Bone marrow (tissue), 2 donors: Measurements from ENCODE around the gene CLDN18.

ENCODE experiments used
- DNase-seq, 2 donors: peaks; one replicate each; lab custom pipeline; 2025; lab: John Stamatoyannopoulos, UW

Gene CLDN18

DNA sequence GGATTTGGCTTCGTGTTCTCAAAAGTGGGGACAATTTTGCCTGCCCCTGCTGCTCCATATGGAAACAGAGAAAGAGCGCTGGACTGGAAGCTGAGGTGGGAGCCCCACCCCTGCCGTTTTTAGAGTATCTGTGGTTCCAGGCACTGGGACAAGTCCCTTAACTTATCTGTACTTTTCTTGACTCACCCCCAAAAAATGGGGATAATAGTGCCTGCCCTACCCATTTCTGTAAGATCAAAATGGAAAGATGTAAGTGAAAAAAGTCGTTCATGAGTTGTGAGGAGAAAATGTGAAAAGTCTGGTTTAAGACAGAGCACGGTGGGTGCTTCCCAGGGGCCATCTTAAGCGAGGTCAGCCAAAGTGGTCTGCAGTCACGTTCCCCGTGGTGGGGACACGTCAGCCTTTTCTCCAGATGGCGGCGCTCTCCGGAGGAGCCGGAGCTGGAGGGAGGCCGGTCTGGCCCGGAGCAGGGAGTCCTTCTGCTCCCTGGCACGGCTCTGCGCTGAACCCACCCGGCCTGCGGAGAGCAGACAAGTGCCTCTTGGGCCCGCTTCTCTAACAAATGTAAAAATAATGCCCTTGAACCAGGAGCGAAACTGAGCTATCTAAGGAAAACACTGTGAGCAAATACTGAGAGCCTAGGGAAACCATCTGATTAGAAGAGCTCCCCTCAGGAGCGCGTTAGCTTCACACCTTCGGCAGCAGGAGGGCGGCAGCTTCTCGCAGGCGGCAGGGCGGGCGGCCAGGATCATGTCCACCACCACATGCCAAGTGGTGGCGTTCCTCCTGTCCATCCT lies at the start of gene CLDN18:
Gene CLDN18 (plus strand): TSS at position 690 of the 797 bp plus-strand sequence. CDS start 61 bp downstream, at position 751.
- DNase-seq = no peak

DNA sequence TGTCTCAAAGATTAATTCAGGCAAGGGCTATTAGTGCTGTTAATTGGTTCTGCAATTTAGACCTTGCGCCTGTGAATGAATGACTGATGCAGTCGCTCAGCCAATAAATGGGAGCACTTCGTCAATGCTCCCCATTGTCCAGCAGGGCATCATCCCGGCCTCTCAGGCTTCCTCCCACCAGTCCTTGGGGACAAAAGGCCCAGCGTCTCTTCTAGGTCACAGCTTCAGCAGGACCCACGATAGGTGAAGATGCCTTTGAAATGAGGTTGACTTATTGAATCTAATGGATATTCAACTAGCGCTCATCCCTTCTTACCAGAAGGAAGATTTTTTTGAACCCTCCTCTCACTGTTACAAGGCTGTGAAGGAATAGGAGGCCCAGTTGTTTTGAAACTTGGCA lies 47.7 kb upstream of the CLDN18 start:
- DNase-seq = no peak

DNA sequence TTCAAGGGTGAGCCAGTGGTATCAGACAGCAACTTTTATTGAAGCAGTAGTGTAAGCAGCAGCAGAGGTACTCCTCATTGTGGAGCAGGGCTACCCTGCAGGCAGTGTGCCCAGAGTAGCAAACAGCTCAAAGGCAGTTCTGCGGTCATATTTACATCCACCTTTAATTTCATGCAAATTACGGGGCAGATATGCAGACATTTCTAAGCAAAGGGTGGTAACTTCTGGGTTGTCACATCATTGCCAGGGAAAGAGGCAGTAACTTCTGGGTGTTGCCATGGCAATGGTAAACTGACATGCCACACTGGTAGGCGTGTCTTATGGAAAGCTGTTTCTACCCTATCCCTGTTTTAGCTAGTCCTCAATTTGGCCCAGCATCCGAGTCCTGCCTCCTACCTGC lies 46.5 kb upstream of the CLDN18 start:
- DNase-seq = no peak

DNA sequence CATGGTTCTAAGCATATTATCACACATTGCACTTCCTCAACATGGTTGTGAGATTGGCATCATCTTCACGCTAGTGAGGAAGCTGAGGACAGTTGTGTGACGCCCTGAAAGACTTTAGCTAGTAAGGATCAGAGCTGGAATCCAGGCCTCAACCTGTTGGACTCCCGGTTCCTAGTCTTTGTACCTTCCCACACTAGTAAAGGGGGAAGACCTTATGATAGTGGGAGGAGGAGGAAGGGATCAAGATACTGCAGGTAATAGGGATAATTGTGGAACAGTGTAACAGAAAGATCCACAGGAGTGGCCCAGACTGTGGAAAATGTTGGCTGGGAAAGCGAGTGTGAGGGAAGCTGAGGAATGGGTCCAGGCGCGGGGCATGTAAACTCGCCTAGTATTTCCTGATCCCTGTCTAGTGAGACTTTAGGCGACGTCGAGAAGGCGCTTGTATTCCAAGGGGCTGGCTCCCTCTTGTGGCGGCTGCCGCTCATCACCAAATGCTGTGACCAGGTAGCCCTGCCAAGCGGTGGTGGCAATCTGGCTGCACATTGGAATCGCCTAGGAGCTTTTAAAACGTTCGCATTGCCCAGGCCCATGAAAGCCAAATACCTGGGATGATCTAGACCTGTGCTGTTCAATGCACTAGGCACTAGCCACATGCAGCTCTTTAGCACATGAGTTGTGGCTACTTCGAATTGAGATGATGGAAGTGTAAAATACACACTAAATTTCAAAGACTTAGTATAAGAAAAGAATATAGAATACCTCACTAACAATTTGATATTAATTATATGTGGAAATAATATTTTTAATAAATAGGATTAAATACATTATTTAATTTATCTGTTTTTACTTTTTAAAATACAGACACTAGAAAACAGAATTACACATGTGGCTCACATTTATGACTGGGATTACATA lies 38.8 kb upstream of the CLDN18 start:
- peak in 1 of 2 donors; percentile 5 for DNase-seq

DNA sequence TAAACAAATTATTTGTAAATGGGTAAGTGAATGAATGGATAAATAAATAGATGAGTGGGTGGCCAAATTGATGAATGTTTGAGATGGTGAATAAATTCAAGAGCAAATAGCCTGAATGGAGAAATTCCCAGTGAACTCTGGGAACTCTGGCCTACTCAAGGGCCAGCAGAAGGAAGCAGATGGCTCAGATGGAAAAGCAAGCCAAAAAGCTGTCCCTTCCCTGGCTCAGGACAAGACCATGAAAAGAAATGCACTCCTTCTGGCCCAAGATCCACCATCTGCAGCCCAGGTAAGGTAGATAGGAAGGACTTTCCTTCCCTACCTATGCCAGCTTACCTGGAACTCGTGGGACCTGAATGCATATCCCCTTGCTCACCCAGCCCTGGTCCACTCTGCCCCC lies 37.6 kb upstream of the CLDN18 start:
- DNase-seq = no peak

DNA sequence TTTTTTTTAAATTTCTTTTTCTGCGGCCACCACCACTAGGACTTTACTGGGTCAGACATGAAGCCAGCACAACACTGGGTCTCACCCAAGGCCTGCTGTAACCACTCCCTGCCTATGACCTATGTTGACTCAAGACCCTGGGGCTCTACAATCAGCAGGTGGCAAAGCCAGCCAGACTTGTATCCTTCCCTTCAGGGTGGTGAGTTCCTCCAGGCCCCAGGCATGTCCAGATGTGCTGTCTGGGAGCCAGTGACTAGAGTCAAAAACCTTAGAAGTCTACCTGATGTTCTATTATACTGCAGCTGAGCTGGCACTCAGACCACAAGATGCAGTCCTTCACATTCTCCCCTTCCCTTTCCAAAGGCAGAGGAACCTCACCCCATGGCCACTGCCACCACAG lies 31.6 kb upstream of the CLDN18 start:
- DNase-seq = no peak

DNA sequence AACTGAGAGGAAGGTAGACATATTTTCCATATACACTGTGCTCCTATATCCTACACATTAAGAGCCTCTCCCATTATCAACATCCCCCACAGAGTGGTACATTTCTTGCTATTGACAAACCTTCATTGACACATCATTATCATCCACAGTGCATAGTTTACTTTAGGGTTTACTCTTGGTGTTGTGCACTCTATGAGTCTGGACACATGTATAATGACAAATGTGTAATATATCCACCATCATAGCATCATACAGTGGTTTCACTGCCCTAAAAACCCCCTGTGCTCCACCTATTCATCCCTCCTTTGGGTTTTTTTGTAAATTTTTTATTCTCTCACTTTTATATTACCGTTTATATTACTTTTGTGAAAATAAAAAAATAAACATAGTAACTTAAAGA lies 22.2 kb upstream of the CLDN18 start:
- DNase-seq = no peak

DNA sequence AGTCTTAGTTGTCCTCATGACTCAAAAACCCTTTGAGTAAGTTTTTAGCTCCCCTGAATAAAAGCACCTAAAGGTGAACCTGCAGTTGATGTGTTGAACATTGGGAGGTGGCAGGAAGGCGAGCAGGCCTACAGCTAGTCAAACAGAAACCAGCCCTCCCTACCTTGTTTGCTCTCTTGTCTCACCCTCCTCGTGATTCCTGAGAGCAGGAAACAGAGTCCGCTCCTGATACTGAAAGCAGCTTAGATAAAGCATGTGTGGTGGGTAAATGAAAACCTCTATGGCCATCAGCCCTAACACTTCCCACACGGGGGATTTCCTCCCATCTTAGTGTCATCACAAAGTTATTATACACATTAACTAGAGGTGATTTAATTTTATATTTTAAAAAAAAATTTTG lies 21.8 kb upstream of the CLDN18 start:
- no peak for DNase-seq

DNA sequence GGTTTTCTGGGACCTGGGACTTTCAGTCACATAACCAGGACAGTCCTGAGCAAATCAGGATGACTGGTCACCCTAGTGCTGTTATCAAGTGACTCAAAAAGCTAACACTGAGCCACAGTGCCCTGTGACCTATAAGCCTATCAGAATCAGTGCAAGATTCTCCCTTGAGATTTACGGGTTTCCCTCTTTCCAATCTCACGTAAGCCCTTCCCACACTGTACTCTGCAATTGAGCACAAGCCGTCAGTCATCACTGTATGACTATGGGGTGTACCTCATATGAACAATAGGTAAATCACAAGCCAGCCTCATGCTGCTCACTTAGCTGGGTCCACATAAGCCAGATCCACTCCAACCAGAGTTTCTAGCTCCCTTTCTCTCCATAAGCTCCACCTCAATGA lies 21.0 kb upstream of the CLDN18 start:
- DNase-seq = no peak

DNA sequence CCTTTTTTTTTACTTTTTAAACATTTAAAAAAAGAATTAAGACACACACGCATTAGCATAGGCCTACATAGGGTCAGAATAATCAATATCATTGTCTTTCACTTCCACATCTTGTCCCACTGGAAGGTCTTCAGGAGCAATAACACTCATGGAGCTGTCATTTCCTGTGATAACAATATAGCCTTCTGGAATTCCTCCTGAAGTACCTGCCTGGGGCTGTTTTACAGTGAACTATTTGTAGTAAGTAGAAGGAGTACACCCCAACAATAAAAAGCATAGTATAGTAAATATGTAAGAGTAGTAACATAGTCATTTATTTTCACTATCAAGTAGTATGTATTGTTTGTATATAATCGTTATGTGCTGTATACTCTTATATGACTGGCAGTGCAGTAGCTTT lies 19.5 kb upstream of the CLDN18 start:
- no peak for DNase-seq

DNA sequence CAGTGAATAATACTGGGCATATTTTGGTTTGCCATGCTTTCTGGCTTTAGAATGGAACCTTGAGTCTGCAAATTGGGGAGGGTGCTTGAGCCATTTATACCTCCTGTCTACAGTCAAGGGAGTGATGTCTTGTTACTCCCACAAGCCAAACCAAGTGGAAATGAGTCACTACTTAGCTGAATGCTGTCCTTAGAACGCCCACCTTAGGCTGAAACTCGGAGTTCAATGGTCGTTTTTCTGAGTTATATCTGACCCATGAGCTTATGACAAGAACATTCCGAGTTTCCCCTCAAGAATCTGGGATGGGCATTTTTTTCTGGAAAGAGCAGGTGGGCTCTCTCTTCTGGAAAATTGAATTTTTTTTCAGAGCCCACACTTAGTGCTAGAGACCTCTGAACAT lies 17.4 kb upstream of the CLDN18 start:
- DNase-seq = no peak

DNA sequence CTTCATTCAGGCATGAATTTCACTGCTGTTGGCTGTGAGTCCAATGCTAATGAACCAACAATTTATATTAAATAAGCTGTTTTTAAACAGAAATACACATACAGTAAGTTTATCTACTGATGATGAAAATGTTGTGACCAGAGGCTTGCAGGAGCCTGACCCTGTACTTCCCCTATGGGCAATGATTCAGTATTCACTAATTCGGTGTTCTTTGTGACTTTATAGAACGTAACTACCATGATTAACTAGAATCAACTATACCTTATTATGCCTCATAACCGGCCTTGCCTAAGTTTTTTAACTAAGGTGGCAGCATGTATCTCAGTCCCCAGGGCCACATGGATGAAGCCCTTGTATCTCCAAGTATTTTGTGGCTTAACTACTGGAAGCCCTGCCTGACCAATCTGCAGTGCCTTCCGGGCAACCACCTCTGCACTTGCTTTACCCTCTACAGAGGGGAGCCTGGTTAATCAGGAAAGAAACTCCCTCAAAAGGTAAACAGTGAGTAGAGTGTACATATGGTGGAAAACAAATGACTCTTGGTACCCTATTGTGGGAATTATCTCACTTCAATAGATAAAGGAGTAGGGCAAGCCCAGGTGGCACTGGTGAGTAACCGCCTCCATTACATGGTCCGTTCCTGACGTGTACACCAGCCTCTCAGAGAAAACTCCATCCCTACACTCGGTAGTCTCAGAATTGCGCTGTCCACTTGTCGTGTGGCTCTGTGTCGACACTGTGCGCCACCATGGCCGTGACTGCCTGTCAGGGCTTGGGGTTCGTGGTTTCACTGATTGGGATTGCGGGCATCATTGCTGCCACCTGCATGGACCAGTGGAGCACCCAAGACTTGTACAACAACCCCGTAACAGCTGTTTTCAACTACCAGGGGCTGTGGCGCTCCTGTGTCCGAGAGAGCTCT lies 11.6 kb upstream of the CLDN18 start:
- no peak for DNase-seq

DNA sequence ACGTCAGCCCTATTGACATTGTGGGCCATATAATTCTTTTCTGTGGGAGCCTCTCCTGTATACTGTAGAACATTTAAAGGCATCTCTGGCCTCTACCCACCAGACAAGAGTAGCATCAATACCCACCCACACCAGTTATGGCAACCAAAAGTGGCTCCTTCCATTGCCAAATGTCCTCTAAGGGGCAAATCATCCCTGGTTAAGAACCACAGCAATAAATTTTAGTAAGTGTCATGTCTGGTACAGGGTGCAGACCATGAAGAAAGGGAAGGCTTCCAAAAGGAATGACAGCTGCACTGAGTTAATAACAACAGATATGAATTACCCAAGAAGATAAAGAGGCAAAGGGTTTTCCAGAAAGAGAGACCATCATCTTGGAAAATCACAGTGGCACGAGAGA lies 6.9 kb upstream of the CLDN18 start:
- no peak for DNase-seq

DNA sequence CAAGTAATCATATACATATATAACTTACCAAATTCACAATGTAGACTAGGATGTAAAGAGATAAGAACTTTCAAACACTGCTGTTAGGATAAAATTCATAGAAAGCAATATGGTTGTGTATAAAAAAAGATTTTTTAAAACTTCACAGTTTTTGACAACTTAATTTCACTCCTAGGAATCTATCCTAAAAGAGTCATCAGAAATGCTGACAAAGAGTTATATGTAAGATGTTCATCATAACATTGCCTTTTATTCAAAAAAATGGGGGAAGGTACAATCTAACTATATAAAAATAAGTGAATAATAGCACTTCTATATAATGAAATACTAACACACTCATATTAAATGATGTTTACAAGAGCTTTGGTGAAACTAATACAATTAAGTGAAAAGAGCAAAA lies 4.3 kb upstream of the CLDN18 start:
- no peak for DNase-seq

DNA sequence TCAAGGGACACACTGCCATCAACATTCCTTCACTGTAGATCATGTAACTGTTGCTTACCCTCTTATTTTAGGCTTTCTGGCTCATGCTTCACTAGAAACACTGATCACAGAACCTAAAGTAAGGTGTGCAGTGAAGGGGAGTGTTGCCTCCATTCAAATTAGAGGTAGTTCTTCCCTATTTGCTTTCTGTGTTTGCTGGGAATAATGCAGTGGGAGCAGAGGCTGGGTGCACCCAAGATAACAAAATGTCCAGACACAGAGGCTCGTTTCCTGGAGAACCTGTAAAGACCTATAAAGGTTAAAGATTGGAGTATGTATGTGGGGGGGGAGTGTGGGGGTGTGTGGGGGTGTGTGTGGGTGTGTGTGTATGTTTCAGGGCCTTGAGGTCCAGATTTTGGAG lies 2.1 kb upstream of the CLDN18 start:
- no peak for DNase-seq

DNA sequence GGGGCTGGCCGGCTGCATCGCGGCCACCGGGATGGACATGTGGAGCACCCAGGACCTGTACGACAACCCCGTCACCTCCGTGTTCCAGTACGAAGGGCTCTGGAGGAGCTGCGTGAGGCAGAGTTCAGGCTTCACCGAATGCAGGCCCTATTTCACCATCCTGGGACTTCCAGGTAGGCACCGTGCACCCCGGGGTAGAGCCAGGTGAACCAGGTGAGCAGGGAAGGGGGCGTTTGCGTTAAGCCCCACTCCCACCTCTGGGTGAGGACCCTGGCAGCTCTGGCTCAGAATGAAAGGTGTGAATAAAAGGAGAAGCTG lies 267 bp downstream of the CLDN18 start:
- DNase-seq = no peak

DNA sequence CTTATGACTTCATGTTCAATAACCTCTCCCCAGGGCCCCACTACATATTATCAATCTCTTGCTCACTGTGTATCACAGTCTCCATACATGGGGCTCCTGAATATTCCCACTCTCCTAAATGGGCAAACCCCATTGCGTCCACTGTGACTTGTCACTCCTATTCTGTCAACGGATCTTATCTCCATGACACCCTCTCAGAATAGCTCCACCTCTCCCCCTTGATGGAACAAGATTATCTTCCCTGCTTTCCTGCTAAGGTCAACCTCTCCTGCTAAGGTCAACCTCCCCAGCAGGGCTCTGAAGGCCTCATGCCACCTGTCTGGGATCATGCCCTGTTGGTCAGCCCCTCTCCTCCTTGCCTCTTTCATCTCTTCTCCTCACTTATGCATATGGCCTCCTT lies 1.8 kb downstream of the CLDN18 start:
- DNase-seq = no peak

DNA sequence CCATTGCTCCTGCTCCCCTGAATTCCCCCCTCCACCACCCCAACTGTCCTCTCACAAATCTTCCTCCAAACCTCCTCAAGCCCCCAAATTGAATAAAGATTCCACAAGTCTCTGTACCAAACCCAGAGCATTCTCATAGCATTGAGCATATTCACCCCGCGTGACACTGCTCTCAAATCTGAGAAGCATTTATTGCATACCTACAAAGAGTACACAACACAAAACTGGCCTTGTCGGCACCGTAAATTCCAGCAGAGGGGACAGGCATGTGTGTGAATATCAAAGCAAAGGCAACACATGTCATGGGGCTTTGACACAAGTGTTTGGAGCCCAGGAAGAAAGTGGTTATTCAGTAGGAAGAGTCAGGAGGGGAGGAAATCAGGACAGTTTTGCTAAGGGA lies 2.6 kb downstream of the CLDN18 start:
- DNase-seq = no peak

DNA sequence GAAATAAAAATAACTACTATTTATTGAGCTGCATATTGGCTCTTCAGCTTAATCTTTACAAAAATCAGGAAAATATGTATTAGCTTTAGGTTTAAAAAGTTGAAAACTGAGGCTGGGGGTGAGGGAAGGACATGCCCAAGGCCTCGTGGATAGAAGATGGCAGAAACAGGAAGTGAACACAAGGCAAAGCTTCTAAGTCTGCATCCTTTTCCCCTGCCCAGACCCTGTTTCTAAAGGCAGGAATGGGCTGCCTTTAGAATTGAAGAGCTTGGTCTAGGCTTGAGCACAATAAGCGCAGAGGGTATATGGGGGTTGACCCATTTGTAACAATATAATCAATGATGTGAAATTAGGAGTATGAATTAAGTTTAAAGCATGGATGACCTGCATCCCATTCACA lies 6.1 kb downstream of the CLDN18 start:
- DNase-seq = no peak

DNA sequence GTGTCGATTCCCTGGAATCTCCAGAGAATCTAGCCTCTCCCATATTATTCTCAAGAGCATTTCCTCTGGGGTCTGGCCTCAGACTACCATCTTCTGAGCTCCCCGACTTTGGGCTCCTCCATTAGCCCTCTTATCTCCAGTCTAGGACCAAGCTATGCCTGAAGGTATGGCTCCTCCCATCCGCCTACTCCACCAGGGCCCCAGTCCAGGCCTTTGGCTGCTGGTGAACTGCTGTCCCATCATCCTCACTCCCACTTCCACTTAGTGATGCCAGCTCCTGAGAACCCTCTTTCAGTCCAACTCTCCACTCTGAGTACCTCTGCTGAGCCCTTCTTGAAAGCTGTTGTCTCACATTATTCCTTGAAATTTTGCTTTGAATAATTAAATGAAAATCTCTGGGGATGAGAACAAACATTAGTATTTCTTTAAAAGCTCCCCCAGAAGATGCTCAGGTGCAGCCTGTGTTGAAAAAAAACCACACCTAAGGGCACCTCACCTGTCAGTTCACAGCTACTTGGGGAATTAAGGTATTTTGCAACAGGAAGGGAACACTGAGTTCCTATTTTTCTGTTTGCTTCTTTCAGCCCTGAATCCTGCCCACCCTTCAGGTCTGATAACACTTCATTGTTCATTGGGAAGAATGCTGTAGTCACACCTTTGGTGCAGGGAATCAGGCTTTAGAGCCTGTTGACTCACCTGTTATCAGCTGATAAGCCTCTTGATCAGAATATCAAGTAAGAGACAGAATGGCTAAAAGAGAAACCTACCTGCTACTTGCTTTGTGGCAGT lies 9.5 kb downstream of the CLDN18 start:
- no peak for DNase-seq

DNA sequence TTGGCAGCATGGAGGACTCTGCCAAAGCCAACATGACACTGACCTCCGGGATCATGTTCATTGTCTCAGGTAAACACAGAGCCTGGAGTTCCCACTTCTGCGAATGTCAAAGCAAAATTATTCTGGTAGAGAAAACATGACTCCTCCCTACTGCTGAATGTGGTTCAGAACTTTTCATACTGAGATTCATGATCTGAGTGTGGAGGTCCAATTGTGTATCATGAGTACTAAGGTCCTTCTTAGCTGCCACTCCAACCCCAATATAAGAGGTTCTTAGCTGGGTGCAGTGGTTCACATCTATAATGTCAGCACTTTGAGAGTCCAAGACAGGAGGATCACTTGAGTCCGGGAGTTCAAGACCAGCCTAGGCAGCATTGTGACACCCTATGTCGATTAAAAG lies 13.8 kb downstream of the CLDN18 start:
- no peak for DNase-seq

DNA sequence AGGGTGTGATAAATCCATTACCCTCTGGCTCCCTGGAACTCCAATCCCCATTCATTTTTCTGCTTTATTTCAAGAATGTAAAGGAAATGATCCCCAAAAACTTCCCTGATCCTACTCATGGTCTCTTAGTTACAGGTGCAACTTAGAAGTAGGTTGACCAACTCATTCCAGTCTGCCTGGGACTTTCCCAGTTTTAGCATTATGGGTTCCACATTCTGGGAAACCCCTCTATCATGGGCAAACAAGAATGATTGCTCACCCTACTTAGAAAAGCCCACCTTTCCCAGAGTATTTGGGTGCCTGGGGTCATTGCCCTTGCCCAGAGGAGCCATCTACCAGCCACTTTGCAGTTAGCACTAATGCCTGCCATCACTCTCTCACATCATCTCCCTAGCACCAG lies 15.6 kb downstream of the CLDN18 start:
- no peak for DNase-seq
